Fibroblast of gingiva (primary cell): Measurements from ENCODE around the gene LRBA.
A peak's percentile ranks its signal among the peaks of the same experiment; 100 is the strongest.
"Not testable (repeated sequence)": the region's sequence is repeated elsewhere in the genome, so short reads cannot be mapped to it uniquely, and the experiment has no call there.

Experiments used
- DNase-seq: peaks from one replicate; pipeline ENCODE4 v3.0.0-alpha.2; 2011; ENCODE audit warnings: low read depth

The LRBA gene

GRCh38 chr4:150974750-150975149, 40.3 kb downstream of the LRBA start:
- no peak for DNase-seq

- DNase-seq, result no peak
Measured at GRCh38 chr4:150974252-150974640, 40.8 kb downstream of the LRBA start.

GRCh38 chr4:150973626-150974251, 41.3 kb downstream of the LRBA start:
- no peak for DNase-seq

GRCh38 chr4:150972592-150972991, 42.5 kb downstream of the LRBA start:
- peak; percentile 65 for DNase-seq

GRCh38 chr4:150971901-150972300, 43.2 kb downstream of the LRBA start:
- DNase-seq, result no peak

- no peak for DNase-seq
Measured at GRCh38 chr4:150970685-150971151, 44.4 kb downstream of the LRBA start.

GRCh38 chr4:150964754-150965153, 50.3 kb downstream of the LRBA start:
- no peak for DNase-seq

GRCh38 chr4:150963602-150964345, 51.3 kb downstream of the LRBA start:
- not testable (repeated sequence) for DNase-seq

- DNase-seq, result no peak
Measured at GRCh38 chr4:150962245-150962644, 52.8 kb downstream of the LRBA start.

- DNase-seq, result no peak
Measured at GRCh38 chr4:150961566-150961965, 53.5 kb downstream of the LRBA start.

- peak; percentile 13 for DNase-seq
Measured at GRCh38 chr4:150960818-150961217, 54.3 kb downstream of the LRBA start.

- peak; percentile 32 for DNase-seq
Measured at GRCh38 chr4:150960079-150960478, 55.0 kb downstream of the LRBA start.

GRCh38 chr4:150957981-150958380, 57.1 kb downstream of the LRBA start:
- not testable (repeated sequence) for DNase-seq

- DNase-seq, result not testable (repeated sequence)
Measured at GRCh38 chr4:150957095-150957494, 58.0 kb downstream of the LRBA start.

GRCh38 chr4:150953916-150954315, 61.2 kb downstream of the LRBA start:
- not testable (repeated sequence) for DNase-seq

- DNase-seq, result no peak
Measured at GRCh38 chr4:150952167-150952845, 62.8 kb downstream of the LRBA start.

- no peak for DNase-seq
Measured at GRCh38 chr4:150950657-150951288, 64.3 kb downstream of the LRBA start.

- DNase-seq, result no peak
Measured at GRCh38 chr4:150949943-150950342, 65.1 kb downstream of the LRBA start.

GRCh38 chr4:150949342-150949741, 65.7 kb downstream of the LRBA start:
- no peak for DNase-seq

GRCh38 chr4:150948710-150949109, 66.4 kb downstream of the LRBA start:
- no peak for DNase-seq

GRCh38 chr4:150948074-150948473, 67.0 kb downstream of the LRBA start:
- DNase-seq, result no peak

GRCh38 chr4:150944660-150945059, 70.4 kb downstream of the LRBA start:
- no peak for DNase-seq

GRCh38 chr4:150943818-150944217, 71.3 kb downstream of the LRBA start:
- no peak for DNase-seq
